Germinal center (tissue), 1 donor: ENCODE results near the gene CDA.

ENCODE experiments used
- DNase-seq: peaks from one replicate; pipeline ENCODE4 v3.0.0; 2012; ENCODE audit warnings: mixed read lengths, low spot score

The CDA gene

DNA sequence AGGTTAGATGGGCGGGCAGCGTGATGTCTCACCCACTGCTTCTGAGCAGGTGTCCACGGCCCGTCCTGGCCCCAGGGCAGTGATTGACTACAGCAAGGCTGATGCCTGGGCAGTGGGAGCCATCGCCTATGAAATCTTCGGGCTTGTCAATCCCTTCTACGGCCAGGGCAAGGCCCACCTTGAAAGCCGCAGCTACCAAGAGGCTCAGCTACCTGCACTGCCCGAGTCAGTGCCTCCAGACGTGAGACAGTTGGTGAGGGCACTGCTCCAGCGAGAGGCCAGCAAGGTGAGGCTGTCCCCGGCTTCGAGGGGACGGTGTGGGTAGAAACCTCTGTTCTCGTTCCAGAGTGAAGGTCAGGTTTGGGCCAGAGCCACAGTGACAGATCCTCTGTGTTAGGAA lies 60.0 kb downstream of the CDA start:
- no peak for DNase-seq

GRCh38 chr1:20652300-20652699 lies 63.4 kb downstream of the CDA start:
- DNase-seq = no peak

- DNase-seq = no peak
These were observed 65.3 kb downstream of the CDA start for GRCh38 chr1:20654104-20654690.

DNA sequence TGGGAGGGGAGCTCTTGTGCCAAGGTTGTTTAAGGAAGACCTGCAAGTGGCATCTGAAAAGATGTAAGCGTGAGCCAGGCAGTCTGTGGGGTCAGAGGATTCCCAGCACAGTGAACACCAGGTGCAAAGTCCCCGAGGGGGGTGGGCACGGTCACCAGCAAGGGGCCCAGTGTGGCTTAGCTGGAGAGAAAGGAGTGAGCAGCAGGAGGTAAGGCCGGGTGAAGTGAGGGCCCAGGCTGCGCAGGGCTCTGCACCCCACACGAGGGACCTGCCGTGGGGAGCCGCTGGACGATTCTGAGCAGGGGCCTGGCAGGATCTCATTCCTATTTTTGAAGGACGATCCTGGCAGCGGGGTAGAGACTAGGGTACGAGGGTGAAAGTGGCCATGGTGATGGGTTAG lies 68.1 kb downstream of the CDA start:
- DNase-seq = no peak

DNA sequence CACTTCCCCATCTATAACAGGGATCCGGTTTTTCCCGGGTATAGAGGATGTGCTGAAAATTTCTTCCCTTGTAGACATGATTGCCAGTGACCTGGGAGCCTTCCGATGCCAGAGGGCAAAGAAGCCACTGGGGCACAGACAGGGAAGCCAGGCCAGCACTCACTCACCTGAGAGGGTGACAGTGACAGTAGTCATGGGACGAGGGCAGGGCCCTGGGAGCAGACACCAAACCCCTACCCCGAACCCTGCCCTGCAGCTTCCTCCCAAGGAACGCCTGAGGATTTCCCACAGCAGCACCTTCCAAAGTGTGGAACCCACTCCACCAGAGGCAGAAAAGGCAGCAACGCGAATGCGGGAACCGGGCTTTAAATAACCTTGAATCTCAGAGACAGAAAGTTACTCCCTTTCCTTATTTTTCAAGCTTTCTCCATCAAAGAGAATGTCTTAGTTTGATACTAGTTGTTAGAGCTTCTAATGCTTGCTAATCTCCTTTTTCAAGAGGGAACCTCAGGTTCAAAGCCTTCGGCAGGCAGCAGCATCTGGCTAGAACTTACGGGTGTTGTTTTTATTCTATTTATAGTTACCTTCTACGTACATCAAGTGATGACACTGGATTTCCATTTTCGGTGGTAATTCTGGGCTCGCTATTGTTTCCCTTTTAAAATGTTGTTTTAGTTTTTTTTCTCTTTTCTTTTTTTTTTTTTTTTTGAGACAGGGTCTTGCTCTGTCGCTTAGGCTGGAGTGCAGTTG lies 69.4 kb downstream of the CDA start:
- no peak for DNase-seq

DNA sequence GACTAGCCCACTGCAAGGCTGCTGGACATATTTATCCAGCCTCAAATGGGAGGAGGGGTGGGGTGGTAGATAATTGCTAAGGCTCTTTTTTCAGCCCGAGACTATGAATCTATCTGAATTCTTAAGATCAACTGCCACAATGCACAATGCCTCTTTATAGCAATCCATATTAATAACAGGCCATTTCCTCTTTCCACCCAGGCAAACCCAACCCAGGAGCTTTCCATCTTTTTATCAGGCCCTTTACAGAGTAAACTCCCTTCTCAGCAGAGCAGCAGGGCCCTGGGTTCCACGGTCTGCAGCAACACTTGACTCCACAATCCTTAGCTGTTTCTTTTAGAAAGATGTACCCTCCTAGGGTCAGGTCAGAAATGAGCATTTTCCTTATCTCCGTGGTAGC lies 71.5 kb downstream of the CDA start:
- no peak for DNase-seq

DNA sequence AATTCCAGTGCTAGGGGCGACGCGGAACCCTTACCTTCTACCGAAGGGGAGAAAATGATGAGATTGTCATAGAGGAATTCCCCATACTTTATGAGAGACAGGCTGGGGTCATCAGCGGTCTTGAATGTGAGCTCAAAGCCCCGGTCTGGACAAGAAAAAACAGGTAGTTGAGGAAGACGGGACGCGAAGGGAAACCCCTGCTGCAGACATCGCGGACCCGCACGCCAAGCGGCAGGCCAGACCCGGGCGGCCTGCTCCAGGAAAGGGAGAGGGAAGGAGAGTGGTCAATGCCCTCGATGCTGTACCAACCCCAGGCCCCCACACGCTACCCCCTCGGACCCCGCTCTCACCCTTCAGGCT lies 71.9 kb downstream of the CDA start:
- DNase-seq = peak; percentile 24

DNA sequence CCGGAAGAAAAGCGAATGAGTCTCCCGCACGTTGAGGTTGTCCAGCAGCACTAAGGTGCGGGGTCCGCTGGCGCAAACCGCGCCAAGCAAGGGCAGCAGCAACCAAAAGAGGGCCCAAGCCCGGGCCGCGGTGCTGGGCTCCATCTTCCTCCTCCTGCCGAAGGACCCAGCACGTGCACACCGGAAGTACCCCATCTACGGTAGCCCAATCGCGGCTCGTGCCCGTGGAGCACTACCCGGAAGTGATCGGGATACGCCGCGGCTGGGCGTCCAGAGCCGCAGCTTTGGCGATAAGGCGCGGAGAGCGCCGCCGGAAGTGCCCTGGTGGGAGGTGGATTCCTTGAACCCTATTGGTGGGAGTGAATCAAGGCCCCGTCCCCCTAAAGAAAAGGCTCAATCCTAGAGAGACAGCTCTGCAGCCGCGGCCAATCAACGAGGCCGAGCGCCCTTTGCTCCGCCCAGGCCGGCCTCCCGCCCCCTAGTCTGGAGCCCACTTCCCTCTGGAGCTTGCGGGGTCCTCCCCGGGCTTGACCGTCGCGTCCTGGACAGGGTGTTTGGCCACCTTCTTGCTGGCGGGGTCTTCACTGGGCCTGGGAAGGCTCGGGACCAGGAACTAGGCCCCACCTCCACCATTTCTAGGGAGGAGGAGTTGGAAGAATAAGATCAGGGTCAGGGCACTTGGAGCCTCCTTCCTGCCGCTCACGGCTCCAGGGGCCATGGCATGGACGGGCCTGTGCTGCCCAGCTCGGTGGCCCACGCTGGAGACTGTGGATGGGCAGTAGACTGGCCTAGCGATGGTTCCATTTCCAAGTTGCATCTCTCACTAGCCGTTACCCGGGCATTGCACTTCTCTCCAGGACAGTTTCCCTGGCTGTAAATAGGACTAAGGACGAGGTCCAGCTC lies 72.6 kb downstream of the CDA start, which contains the start of gene DDOST:
Gene DDOST (minus strand): TSS at position 163 of the 903 bp plus-strand sequence. CDS start 19 bp downstream, at position 144.
- peak; percentile 99 for DNase-seq

DNA sequence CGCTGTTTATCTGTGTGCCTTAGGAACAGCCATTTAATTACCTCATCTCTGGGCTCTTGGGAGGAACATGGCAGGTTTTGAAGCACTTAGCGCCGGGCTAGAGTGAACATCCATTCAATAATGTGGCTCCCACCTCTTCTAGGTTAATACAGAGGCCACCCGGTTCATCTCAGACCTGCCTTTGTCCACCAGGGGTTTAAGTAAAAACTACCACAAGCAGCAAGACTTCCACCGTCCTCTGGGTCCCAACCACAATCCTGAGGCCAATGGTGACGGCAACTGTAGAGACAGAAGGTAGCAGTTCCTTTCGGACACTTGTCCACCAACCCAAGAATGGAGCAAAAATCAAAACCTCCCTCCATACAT lies 73.2 kb downstream of the CDA start:
- DNase-seq = no peak

DNA sequence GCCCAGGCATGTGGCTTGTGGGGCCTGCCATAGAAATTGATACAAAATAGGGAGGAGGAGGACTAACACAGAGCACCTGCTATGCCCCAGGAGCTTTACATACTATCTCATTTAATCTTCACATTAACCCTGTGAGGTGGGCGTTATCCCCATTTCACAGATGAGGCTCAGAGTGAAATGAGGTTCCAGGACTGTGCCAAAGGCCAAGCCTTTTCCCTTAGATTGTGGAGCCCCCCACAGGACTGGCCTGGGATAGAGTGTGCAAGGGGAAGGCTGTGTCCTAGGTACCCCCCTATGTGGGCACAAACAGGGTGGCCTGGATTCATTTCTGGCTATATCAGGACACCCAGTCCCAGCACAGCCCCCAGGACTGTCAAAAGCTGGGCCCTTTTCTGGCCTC lies 74.5 kb downstream of the CDA start:
- no peak for DNase-seq

DNA sequence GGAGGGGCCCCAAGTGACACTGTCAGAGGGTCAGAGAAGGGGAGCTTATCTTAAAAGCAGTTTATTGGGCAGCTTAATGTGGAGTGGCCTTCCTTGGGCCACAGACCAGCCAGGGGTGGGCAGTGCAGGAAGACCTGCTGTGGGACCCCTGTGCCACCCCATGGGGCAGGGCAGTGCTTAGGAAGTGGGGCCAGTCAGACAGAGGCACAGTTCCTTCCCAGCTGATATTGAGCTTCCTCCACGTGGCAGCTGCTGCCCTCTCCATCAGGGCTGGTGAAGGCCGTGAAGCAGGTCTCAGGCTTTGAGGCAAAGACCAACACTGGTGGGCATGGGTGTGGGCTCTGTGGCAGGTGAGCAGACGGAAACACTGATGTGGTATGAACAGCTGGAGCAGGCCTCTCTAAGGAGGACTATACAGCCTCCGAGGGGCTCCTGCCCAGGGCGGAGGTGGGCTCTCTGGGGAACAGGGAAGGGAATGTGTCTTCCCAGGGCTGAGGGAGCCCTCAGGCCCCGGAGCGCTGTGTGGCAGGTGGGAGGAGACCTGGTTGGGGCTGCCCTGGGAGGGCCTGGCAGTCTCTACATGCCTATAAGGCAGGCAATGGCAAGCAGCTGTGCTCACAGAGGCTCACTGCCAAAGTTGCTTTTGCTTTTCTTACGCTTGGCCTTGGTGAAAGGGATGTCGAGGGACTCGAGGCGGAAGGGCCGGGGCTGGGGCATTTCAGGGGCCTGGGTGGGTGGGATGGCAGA lies 75.2 kb downstream of the CDA start:
- DNase-seq = no peak

DNA sequence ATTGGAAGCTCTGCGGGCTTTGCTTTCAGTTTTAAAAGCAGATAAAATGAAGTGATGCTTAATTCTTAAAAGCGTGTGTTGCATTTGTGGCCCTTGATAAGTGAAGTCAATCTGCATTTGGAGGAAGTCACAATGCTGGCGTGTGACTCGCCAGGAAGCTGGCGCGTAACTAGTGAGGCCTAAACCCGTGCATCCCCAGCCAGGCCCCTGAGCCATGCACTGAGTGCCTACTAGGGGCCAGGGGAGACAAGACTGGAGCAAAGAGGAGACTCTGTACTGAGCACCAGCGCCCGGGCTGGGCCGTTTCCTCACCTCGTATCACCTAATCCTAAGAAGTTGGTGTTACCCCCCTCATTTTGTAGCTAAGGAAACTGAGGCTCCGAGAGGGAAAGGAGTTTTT lies 76.8 kb downstream of the CDA start:
- DNase-seq = no peak

DNA sequence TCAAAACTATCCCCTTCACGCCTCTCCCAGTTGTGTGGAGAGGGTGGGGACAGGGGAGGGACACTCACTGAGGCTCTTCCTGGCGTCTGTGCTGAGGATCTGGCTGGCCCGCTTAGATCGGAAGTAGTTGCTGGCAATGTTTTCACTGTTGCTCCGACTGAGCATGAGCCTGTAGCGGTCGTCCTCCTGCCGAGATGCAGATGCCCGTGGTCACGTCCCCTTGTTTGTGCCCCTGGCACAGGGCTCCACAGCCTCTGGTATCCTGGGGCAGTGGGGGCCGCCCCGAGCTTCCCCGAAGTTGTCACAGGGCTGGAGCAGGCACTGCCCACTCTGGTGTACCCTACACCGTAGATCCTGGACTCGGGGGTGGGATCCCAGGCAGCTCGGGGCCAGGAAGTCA lies 77.2 kb downstream of the CDA start:
- no peak for DNase-seq

- peak; percentile 27 for DNase-seq
These were observed 77.9 kb downstream of the CDA start for GRCh38 chr1:20666804-20667203.
